Measurements from ENCODE around the gene CDC42BPA. TPM values are rescaled to one million over a fixed set of nuclear protein-coding genes. Genes with fewer than 3 reads are reported as not detected.

CDC42BPA gene
- total and polyA plus RNA-seq, 9 of the 15 experiments (the other 6 are each of a cell fraction or from before 2014, with no cell fraction given) = 8.0 to 77.5 (median 52.1) TPM

GRCh38 chr1:227308367-227309336, 9.6 kb downstream of the CDC42BPA start:
- DNase-seq (ENCODE audit: extremely low read depth in 1 of 4, low spot score in 3 of 4) = no peak
- peaks cover 10 to 36% of the 10 kb centered on the region in 2 experiments for H3K4me1 ChIP-seq (replicated peaks in 1 of 2; ENCODE audit: control insufficient read depth in 2 of 2, insufficient read depth in 2 of 2, low read length in 2 of 2)
- no peak overlapping the region for H3K27ac ChIP-seq (ENCODE audit: extremely low read depth, low read depth, low read length)
- TF ChIP-seq PBX2 (CRISPR knock-in tag; IDR thresholded peaks at IDR 0.05; ENCODE audit: low read depth) (no peak), PBX2 (tag; conservative IDR thresholded peaks at IDR 0.05; ENCODE audit: low read depth) (peak; percentile 43), ZNF121 (CRISPR knock-in tag; conservative IDR thresholded peaks at IDR 0.05) (peak; percentile 22; the same call in 1 of the 2 replicates), MEIS2 (IDR thresholded peaks at IDR 0.05; ENCODE audit: partially characterized antibody) (peak; percentile 34), SOX6 (IDR thresholded peaks at IDR 0.05) (0 out of 2 replicates have a peak, but pooled peaks have one; percentile 8), GATAD2B (IDR thresholded peaks at IDR 0.05; ENCODE audit: borderline replicate concordance) (0 out of 2 replicates have a peak, but pooled peaks have one; percentile 37), RFX1 (IDR thresholded peaks at IDR 0.05) (peak; percentile 36; the same call in 1 of the 2 replicates), TFAM (CRISPR knock-in tag; conservative IDR thresholded peaks at IDR 0.05) (no peak), PKNOX1 (IDR thresholded peaks at IDR 0.05) (peak; percentile 58), BRCA1 (IDR thresholded peaks at IDR 0.05) (no peak), BRCA1 (CRISPR knock-in tag; IDR thresholded peaks at IDR 0.05) (no peak), CBFA2T3 (IDR thresholded peaks at IDR 0.05) (no peak), RBFOX2 (IDR thresholded peaks at IDR 0.05; ENCODE audit: low read depth, low read length) (peak; percentile 29; the same call in 1 of the 2 replicates), CGGBP1 (CRISPR knock-in tag; IDR thresholded peaks at IDR 0.05) (no peak), TEAD1 (CRISPR knock-in tag; IDR thresholded peaks at IDR 0.05) (no peak)
- H3K79me2 ChIP-seq (ENCODE audit: control insufficient read depth, insufficient read depth, low read length) = peaks cover 100% of the 10 kb centered on the region
- FAIRE-seq = no peak
- intact Hi-C loops (cut with micrococcal nuclease) = no loop called here
- H3K27me3 ChIP-seq (ENCODE audit: control insufficient read depth in 2 of 2, insufficient read depth in 2 of 2, low read length in 2 of 2) = no peaks in the 10 kb centered on the region
- H3K9me1 ChIP-seq (ENCODE audit: control insufficient read depth, insufficient read depth, low read length) = no peaks in the 10 kb centered on the region
- H2AFZ ChIP-seq (ENCODE audit: low read depth, low read length) = no peak overlapping the region
- no peak overlapping the region for H3K9ac ChIP-seq (ENCODE audit: insufficient read depth in 1 of 2, low read depth in 2 of 2, low read length in 2 of 2)
- no peaks in the 10 kb centered on the region; the same call in 1 of the 2 replicates for H4K20me1 ChIP-seq (replicated peaks; ENCODE audit: control insufficient read depth, insufficient read depth, low read length)
- in situ Hi-C loops (cut with MboI) = no loop called here
- ChIA-PET CTCF (ENCODE audit: low intra/inter-chr PET ratio) (interaction anchor here (0.6 kb wide), 1 partner anchor 9 kb away, joined by 4 read pairs; no protein-coding TSS in a partner anchor), POLR2A (interaction anchor here (0.5 to 1.1 kb wide), 3 partner anchors 7 to 620 kb away, joined by 3 to 4 read pairs (median 3); no protein-coding TSS in a partner anchor)
- BruUV-seq (replicated peaks) = no TSS peak
- H3K4me3 ChIP-seq = no peak overlapping the region
- WGBS (ENCODE audit: insufficient coverage, low coverage, missing lambda C conversion rate) = 53% methylated on average over 6 of the region's 6 CpGs
- H3K9me3 ChIP-seq (replicated peaks; ENCODE audit: control insufficient read depth, insufficient read depth, low read depth, low read length) = no peaks in the 10 kb centered on the region
- peaks cover 38% of the 10 kb centered on the region; the same call in 2 of the 3 replicates for H3K36me3 ChIP-seq (ENCODE audit: control insufficient read depth, insufficient read depth, low read length)
- ATAC-seq = no peak
- H3K4me2 ChIP-seq (ENCODE audit: insufficient read depth, low read length) = no peak overlapping the region
